HG03175 (cell line): ENCODE measurements around the gene NUAK1.
"Not testable (repeated sequence)": the region's sequence is repeated elsewhere in the genome, so short reads cannot be mapped to it uniquely, and the experiment has no call there.

ENCODE experiments used
- ATAC-seq: cut with Tn5 transposase; IDR thresholded peaks from one replicate; pipeline ENCODE4 v1.9.1; 2021; ENCODE audit warnings: mild to moderate bottlenecking, moderate library complexity; ENCODE audit not compliant: unreplicated experiment

NUAK1 gene

GRCh38 chr12:106037524-106038298, 101.0 kb downstream of the NUAK1 start:
- no peak for ATAC-seq

GRCh38 chr12:106035421-106035820, 103.3 kb downstream of the NUAK1 start:
- no peak for ATAC-seq

- ATAC-seq: no peak
Measured at GRCh38 chr12:106034316-106034715, 104.4 kb downstream of the NUAK1 start.

- no peak for ATAC-seq
Measured at GRCh38 chr12:106033161-106033675, 105.5 kb downstream of the NUAK1 start.

- ATAC-seq: no peak
Measured at GRCh38 chr12:106032623-106032925, 106.2 kb downstream of the NUAK1 start.

- no peak for ATAC-seq
Measured at GRCh38 chr12:106031761-106032622, 106.8 kb downstream of the NUAK1 start.

- no peak for ATAC-seq
Measured at GRCh38 chr12:106030210-106031071, 108.3 kb downstream of the NUAK1 start.

GRCh38 chr12:106029532-106029931, 109.2 kb downstream of the NUAK1 start:
- no peak for ATAC-seq

GRCh38 chr12:106027911-106028310, 110.8 kb downstream of the NUAK1 start:
- no peak for ATAC-seq

GRCh38 chr12:106027286-106027685, 111.5 kb downstream of the NUAK1 start:
- no peak for ATAC-seq

- no peak for ATAC-seq
Measured at GRCh38 chr12:106025129-106025528, 113.6 kb downstream of the NUAK1 start.

GRCh38 chr12:106023039-106023438, 115.7 kb downstream of the NUAK1 start:
- ATAC-seq: no peak

GRCh38 chr12:106022568-106023012, 116.2 kb downstream of the NUAK1 start:
- no peak for ATAC-seq

GRCh38 chr12:106021516-106021915, 117.2 kb downstream of the NUAK1 start:
- no peak for ATAC-seq

- no peak for ATAC-seq
Measured at GRCh38 chr12:106020736-106021135, 118.0 kb downstream of the NUAK1 start.

GRCh38 chr12:106019144-106019543, 119.6 kb downstream of the NUAK1 start:
- ATAC-seq: no peak

GRCh38 chr12:106018286-106018685, 120.5 kb downstream of the NUAK1 start:
- no peak for ATAC-seq

- not testable (repeated sequence) for ATAC-seq
Measured at GRCh38 chr12:106016601-106017278, 122.0 kb downstream of the NUAK1 start.

GRCh38 chr12:106015646-106016045, 123.1 kb downstream of the NUAK1 start:
- no peak for ATAC-seq

GRCh38 chr12:106013941-106014340, 124.8 kb downstream of the NUAK1 start:
- no peak for ATAC-seq
